T47D (cell line): ENCODE results near the gene RUNDC3A.
A peak's percentile ranks its signal among the peaks of the same experiment; 100 is the strongest.
"Not testable (repeated sequence)": the region's sequence is repeated elsewhere in the genome, so short reads cannot be mapped to it uniquely, and the experiment has no call there.

Experiments
- DNase-seq, 2 experiments: peaks; one replicate each; pipeline versions ENCODE4 v3.0.0 to v3.0.0-alpha.2; 2011 to 2012; ENCODE audit warnings: low read depth in 1 of 2, low spot score in 1 of 2
- JUND ChIP-seq: IDR thresholded peaks from 2 replicates; pipeline ENCODE4 v1.6.1; 2012; ENCODE audit warnings: low read depth
- in situ Hi-C: cut with HindIII; loops from 2 replicates; pipeline ENCODE4 v1.10.0; 2016; ENCODE audit warnings: low sequenced_read_pairs, low pct_unique_long_range_greater_than_20kb

RUNDC3A gene

DNA sequence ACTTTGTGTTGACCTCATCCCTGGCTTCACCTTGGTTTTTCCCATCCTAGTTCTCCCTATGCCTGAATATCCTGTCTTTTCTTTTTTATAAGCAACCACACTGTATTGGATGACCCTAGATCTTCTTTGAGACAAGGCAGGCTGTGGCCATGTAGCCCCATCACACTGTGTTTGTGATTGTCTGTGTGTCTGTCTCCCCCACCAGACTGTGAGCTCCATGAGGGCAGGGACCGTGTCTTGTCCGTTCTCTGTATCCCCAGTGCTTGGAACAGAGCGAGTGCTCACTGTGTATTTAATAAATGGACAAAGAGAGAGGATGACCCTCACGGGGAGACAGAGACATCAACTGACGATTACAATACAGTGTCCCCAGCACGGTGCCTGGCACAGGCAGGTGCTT, 9.1 kb downstream of the RUNDC3A start:
- no peak for TF ChIP-seq JUND
- in situ Hi-C loops, result no loop called here

GRCh38 chr17:44318077-44318892, 9.9 kb downstream of the RUNDC3A start:
- no peak for DNase-seq
- in situ Hi-C loops, result no loop called here
- TF ChIP-seq JUND, result no peak

More for the DNA sequence above, 9.1 kb downstream of the RUNDC3A start:
- no peak for DNase-seq

GRCh38 chr17:44320066-44320465, 11.7 kb downstream of the RUNDC3A start:
- no peak for DNase-seq
- in situ Hi-C loops, result no loop called here
- TF ChIP-seq JUND, result no peak

GRCh38 chr17:44321246-44322120, 13.1 kb downstream of the RUNDC3A start:
- DNase-seq, result no peak
- no peak for TF ChIP-seq JUND
- in situ Hi-C loops, result no loop called here

DNA sequence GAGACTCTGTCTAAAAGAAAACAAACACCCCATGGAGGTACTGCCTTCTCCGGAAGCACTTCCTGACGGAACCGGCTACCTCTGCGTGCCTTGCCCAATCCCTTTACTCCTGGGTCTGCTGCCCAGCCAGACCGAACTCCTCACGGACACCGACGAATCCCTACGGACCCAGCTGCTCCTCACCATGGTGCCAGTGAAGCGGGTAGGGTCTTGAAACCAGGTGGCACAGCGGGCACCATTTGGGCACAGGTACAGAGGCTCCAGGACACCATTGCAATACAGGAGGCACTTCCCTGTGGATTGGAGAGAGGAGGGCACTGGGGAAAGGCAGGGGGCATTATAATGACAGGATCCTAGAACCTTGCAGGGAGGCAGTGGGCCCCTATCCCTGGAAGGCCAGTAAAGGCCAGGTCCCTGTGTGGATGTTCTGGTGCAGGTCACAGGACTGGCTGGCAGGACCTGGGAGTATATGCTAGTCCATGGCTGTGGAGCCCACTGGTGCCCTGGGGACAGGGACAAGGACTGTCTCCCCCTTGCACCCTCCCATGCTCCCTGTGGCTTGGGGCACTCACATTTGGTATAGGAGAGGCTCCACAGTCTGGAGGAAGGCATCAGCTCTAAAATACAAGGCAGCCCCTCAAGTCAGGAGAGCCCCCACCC, 14.0 kb downstream of the RUNDC3A start:
- no peak for TF ChIP-seq JUND

GRCh38 chr17:44323359-44324091, 15.1 kb downstream of the RUNDC3A start:
- no peak for DNase-seq
- in situ Hi-C loops, result no loop called here
- no peak for TF ChIP-seq JUND

More for the DNA sequence above, 14.0 kb downstream of the RUNDC3A start:
- no peak for DNase-seq
- in situ Hi-C loops, result no loop called here

DNA sequence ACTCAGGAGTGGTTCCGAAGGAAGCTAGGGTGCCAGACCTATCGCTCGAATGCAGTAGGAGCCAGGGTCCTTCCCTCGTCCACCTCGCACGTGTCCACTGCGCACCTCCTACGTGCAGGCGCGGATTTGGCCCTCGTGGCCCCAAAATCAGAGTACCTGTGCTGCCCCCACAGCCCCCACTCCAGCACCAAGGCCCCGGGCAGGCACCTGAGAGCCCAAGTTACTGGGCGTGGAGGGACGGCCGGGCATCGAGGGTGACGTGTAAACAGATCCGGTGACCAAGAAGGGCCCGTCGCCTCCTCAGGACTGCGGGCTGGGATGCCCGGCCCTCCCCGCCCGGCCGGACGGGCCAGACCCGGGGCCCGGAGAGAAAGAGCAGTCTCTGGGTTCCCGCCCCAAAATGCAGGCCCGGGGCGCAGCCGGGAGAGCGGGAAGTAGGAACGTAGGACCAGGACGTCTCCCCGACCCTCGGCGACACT, 15.7 kb downstream of the RUNDC3A start:
- peak in 1 of 2 experiments; percentile 52 for DNase-seq
- in situ Hi-C loops, result no loop called here
- no peak for TF ChIP-seq JUND

GRCh38 chr17:44324571-44325275, 16.3 kb downstream of the RUNDC3A start, which contains the start of gene SLC25A39:
Gene SLC25A39, minus strand, starts transcription at chr17:44324823. Its CDS starts 1,261 bp downstream, at chr17:44323562.
- in situ Hi-C loops, result no loop called here
- no peak for TF ChIP-seq JUND
- peak; percentile 71 to 98 for DNase-seq

- no peak for TF ChIP-seq JUND
- in situ Hi-C loops, result no loop called here
Measured at GRCh38 chr17:44326861-44327444, 18.6 kb downstream of the RUNDC3A start.

GRCh38 chr17:44327715-44328449, 19.5 kb downstream of the RUNDC3A start:
- in situ Hi-C loops, result no loop called here
- TF ChIP-seq JUND, result no peak

More at GRCh38 chr17:44326861-44327444, 18.6 kb downstream of the RUNDC3A start:
- peak; percentile 94 to 99 for DNase-seq

DNA sequence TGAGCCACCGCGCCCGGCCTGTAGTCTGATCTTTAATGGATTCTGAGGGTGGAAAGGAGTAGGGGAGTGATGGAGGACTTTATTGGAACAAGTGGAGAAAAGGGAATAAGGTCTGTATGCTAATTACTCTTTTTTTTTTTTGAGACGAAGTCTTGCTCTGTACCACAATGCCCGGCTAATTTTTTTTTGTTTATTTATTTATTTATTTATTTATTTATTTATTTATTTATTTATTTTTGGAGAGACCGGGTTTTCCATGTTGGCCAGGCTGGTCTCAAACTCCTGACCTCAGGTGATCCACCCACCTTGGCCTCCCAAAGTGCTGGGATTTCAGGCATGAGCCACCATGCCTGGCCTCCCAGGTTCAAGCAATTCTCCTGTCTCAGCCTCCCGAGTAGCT, 21.1 kb downstream of the RUNDC3A start:
- in situ Hi-C loops, DNase-seq: not testable (repeated sequence)

More at GRCh38 chr17:44327715-44328449, 19.5 kb downstream of the RUNDC3A start:
- DNase-seq, result no peak

- DNase-seq, in situ Hi-C loops: not testable (repeated sequence)
Measured at GRCh38 chr17:44330263-44330662, 21.9 kb downstream of the RUNDC3A start.
